NK-92 treated with Interleukin-12 subunit alpha and Interleukin-12 subunit beta, amount 100 ng/mL, for 24 hours (cell line): ENCODE data around the gene KCNA4.
"Not testable (repeated sequence)": the region's sequence is repeated elsewhere in the genome, so short reads cannot be mapped to it uniquely, and the experiment has no call there.

Experiments used
- DNase-seq: peaks from one replicate; lab custom pipeline; 2025; lab: John Stamatoyannopoulos, UW

KCNA4 gene

GRCh38 chr11:29996016-29996415, 20.8 kb downstream of the KCNA4 start:
- no peak for DNase-seq

- no peak for DNase-seq
Observed at GRCh38 chr11:29989174-29989970, 27.5 kb downstream of the KCNA4 start.

DNA sequence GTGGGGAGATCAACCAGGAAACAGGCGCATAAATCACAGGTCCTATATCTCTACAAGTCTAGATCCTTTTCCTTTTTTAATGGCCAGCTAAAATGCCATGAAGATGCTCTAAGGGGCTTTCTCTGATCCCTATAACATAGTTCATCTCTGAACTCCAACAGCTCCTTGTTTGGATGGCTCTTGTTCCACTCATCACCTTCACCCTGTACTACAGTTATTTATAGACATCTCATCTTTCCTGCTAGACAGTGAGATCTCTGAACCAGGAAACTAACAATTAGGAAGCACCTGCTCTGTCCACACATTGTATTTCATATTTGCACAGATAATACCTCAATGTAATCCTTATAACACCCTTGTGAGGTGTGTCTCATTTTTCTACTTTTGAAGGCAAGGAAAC, 31.6 kb downstream of the KCNA4 start:
- no peak for DNase-seq

DNA sequence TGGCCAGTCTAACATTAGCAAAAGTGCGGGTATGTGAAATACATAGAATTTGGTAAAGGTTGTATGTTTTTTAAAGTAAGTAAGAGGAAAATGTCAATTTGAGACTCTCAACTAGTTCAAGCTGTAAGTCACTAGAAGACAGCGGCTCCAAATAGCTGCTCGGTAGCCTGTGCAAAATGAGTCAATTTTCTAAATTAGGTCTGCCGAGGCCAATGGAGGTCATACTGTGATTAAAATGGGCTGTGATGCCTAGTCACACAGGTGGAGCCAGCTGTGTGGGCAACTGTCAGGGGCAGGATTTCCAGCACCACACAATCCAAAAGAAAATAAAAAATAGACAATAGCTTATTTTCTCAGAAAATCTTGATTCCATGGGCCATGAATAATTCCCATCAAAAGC, 32.3 kb downstream of the KCNA4 start:
- no peak for DNase-seq

GRCh38 chr11:29978549-29978948, 38.3 kb downstream of the KCNA4 start:
- no peak for DNase-seq

- DNase-seq, result not testable (repeated sequence)
Observed at GRCh38 chr11:29975580-29975979, 41.2 kb downstream of the KCNA4 start.

GRCh38 chr11:29963796-29964195, 53.0 kb downstream of the KCNA4 start:
- no peak for DNase-seq

DNA sequence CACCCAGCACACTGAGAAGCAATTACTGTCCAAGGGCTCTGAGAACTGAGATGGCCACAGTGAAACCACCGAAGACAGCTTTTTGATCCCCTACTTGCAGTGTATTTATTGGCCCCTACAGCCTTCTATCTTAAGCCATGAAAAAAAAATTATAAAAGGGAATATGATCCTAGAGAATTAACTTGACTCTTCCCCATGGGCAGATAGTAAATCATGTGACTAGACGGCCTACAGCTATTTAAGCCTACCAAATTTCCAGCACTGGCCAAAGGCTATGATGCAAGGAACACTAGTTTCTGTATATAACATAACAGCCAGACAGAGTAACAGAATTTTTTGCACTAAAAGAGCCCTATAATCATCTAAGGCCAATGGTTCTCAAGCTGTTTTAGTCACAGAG, 53.8 kb downstream of the KCNA4 start:
- no peak for DNase-seq

GRCh38 chr11:29962243-29962642, 54.6 kb downstream of the KCNA4 start:
- no peak for DNase-seq
